Natural killer cell (primary cell): ENCODE measurements around the gene ACSS1. TPM values are rescaled to one million over a fixed set of nuclear protein-coding genes. Genes with fewer than 3 reads are reported as not detected.
A peak's percentile ranks its signal among the peaks of the same experiment; 100 is the strongest.

Experiments used
- ATAC-seq, 3 donors: fragments of 150-1000 bp in 2 of 3; fragments of 200-7000 bp in 1 of 3; cut with Tn5 transposase; 1 replicate in 1 of 3; 2 replicates in 2 of 3; pipeline ENCODE4 v1.10.0; 2021; ENCODE audit warnings: mild to moderate bottlenecking in 2 of 3, moderate library complexity in 2 of 3
- DNase-seq, 2 donors: peaks; one replicate each; pipeline versions ENCODE4 v3.0.0 to v3.0.0-alpha.2; 2013 to 2021; ENCODE audit warnings: mixed read lengths in 1 of 2
- H3K27ac ChIP-seq: one replicate; pipeline ENCODE4 v1.5.1; 2013; ENCODE audit warnings: mild to moderate bottlenecking, low read length
- H3K27me3 ChIP-seq: one replicate; pipeline ENCODE4 v1.6.1; 2013; ENCODE audit warnings: low read length; ENCODE audit not compliant: control insufficient read depth, insufficient read depth
- H3K36me3 ChIP-seq: one replicate; pipeline ENCODE4 v1.6.1; 2013; ENCODE audit warnings: low read length; ENCODE audit not compliant: control insufficient read depth, insufficient read depth
- H3K4me1 ChIP-seq: one replicate; pipeline ENCODE4 v1.6.1; 2013; ENCODE audit warnings: low read length; ENCODE audit not compliant: control insufficient read depth, insufficient read depth
- H3K4me3 ChIP-seq: one replicate; pipeline ENCODE4 v1.5.1; 2013; ENCODE audit warnings: low read length
- H3K9me3 ChIP-seq: one replicate; pipeline ENCODE4 v1.6.1; 2013; ENCODE audit warnings: low read length; ENCODE audit not compliant: control insufficient read depth, insufficient read depth
- H3K27ac Mint-ChIP-seq, 2 donors: one replicate each; pipeline ENCODE4 v1.8.0; 2022; ENCODE audit warnings: mild to moderate bottlenecking in 2 of 2, mixed read lengths in 2 of 2, moderate library complexity in 1 of 2
- H3K27me3 Mint-ChIP-seq, 2 donors: one replicate each; pipeline ENCODE4 v1.8.0; 2022; ENCODE audit warnings: low read depth in 2 of 2, mixed read lengths in 2 of 2
- H3K36me3 Mint-ChIP-seq: one replicate; pipeline ENCODE4 v1.8.0; 2022; ENCODE audit warnings: mixed read lengths
- H3K4me1 Mint-ChIP-seq, 2 donors: one replicate each; pipeline ENCODE4 v1.8.0; 2022; ENCODE audit warnings: mixed read lengths in 2 of 2
- H3K4me3 Mint-ChIP-seq: one replicate; pipeline ENCODE4 v1.8.0; 2022; ENCODE audit warnings: mild to moderate bottlenecking, moderate library complexity, mixed read lengths
- H3K9me3 Mint-ChIP-seq, 2 donors: one replicate each; pipeline ENCODE4 v1.8.0; 2022; ENCODE audit warnings: mixed read lengths in 2 of 2
- WGBS: methylation state at CpG from one replicate; pipeline ENCODE4 v1.1.7; 2013; ENCODE audit warnings: missing lambda C conversion rate; ENCODE audit not compliant: insufficient coverage; 5-methylcytosine and 5-hydroxymethylcytosine counted together
- intact Hi-C: fragments of 100-400 bp; cut with micrococcal nuclease; formaldehyde crosslinking; loops from one replicate; pipeline ENCODE4 v1.14.2; 2022
- total RNA-seq, 4 donors: library from RNA; stranded (reverse); fragments of 120-200 nt in 1 of 4; gene quantifications; one replicate each; pipeline versions ENCODE4 v1.2.3 to v1.2.4, GENCODE V29; 2013 to 2022
- TF ChIP-seq, protein P1 (sequence below): fragments of 200-600 bp; IDR thresholded peaks from one replicate; pipeline ENCODE4 v1.8.0; 2022; ENCODE audit warnings: antibody characterized with exemption

The ACSS1 gene
- total RNA-seq, 3 donors from 2014 or later (not counting 1 experiment from before 2014, with no cell fraction given) = 46.3 to 67.4 (median 57.4) TPM

- H3K27me3 Mint-ChIP-seq = peaks cover 43 to 56% of the 10 kb centered on the region in 2 donors
- no peaks in the 10 kb centered on the region for H3K4me1 Mint-ChIP-seq
- Histone ChIP-seq H3K4me1 (no peaks in the 10 kb centered on the region), H3K4me3 (no peak overlapping the region), H3K9me3 (no peaks in the 10 kb centered on the region), H3K27me3 (peaks cover 17% of the 10 kb centered on the region), H3K36me3 (no peaks in the 10 kb centered on the region), H3K27ac (no peak overlapping the region)
- intact Hi-C loops = no loop called here
- TF ChIP-seq, protein P1, sequence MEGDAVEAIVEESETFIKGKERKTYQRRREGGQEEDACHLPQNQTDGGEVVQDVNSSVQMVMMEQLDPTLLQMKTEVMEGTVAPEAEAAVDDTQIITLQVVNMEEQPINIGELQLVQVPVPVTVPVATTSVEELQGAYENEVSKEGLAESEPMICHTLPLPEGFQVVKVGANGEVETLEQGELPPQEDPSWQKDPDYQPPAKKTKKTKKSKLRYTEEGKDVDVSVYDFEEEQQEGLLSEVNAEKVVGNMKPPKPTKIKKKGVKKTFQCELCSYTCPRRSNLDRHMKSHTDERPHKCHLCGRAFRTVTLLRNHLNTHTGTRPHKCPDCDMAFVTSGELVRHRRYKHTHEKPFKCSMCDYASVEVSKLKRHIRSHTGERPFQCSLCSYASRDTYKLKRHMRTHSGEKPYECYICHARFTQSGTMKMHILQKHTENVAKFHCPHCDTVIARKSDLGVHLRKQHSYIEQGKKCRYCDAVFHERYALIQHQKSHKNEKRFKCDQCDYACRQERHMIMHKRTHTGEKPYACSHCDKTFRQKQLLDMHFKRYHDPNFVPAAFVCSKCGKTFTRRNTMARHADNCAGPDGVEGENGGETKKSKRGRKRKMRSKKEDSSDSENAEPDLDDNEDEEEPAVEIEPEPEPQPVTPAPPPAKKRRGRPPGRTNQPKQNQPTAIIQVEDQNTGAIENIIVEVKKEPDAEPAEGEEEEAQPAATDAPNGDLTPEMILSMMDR = no peak
- no peak for DNase-seq
- no peak for ATAC-seq
- no peaks in the 10 kb centered on the region for H3K36me3 Mint-ChIP-seq
- H3K9me3 Mint-ChIP-seq = no peaks in the 10 kb centered on the region
- H3K4me3 Mint-ChIP-seq = no peak overlapping the region
- 78% methylated on average over 9 of the region's 9 CpGs for WGBS
- H3K27ac Mint-ChIP-seq = no peak overlapping the region
Measured at GRCh38 chr20:25073544-25073943, 15.6 kb upstream of the ACSS1 start.

DNA sequence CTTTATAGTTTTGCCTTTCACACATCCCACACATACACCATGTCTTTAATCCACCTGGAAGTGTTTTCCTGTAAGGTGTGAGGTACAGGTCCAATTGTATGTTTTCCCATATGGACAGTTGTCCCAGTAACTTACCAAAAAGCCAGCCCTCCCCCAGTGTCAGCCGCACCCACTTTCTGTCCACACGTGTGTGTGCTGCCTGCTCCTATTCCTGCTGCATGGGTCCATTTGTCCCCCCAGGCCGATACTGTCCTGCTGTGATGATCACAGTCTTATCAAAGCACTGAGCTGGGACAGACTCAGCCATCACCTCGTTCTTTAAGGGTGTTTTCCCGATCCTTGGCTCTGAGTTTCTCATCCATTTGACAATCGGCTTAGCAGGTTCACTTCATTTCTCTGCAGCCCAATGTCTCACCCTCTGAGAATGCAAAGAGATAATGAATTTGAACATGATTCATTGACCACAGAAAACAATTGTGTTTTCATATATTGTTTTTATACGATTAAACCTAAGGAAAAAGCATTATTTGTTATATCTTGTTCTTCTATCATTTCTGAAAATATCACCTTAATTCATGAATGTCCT lies 14.4 kb upstream of the ACSS1 start:
- Histone ChIP-seq H3K36me3 (no peaks in the 10 kb centered on the region), H3K9me3 (no peaks in the 10 kb centered on the region), H3K4me1 (no peaks in the 10 kb centered on the region), H3K4me3 (no peak overlapping the region), H3K27me3 (peaks cover 7% of the 10 kb centered on the region), H3K27ac (no peak overlapping the region)
- H3K9me3 Mint-ChIP-seq = no peaks in the 10 kb centered on the region
- 63% methylated on average over 6 of the region's 7 CpGs for WGBS
- DNase-seq = no peak
- intact Hi-C loops = no loop called here
- no peaks in the 10 kb centered on the region for H3K36me3 Mint-ChIP-seq
- no peak overlapping the region for H3K4me3 Mint-ChIP-seq
- TF ChIP-seq, protein P1 = no peak
- peaks cover 31 to 50% of the 10 kb centered on the region in 2 donors for H3K27me3 Mint-ChIP-seq
- no peaks in the 10 kb centered on the region for H3K4me1 Mint-ChIP-seq
- H3K27ac Mint-ChIP-seq = no peak overlapping the region
- no peak for ATAC-seq

DNA sequence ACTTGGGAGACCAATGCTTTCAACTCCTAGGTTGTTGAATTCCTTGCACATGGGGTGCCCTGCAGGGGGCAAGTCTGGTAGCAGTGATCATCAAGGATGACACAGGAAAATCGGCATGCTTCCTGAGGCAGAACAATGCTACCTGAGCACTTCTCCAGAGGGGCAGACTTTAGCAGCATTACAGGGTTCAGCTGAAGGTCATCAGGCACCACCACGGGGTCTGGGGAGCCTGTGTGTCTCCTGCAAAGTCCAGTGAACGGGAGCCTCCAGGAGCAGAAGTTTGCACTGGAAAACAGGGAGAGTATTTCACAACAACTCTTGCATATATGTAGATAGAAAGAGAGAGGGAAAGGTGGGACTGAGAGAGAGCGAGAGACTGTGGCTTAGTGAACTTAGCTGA lies 13.8 kb upstream of the ACSS1 start:
- no peaks in the 10 kb centered on the region for H3K4me1 Mint-ChIP-seq
- peak in 1 of 2 donors; percentile 7 for DNase-seq
- intact Hi-C loops = no loop called here

More for the DNA sequence above, 13.8 kb upstream of the ACSS1 start:
- no peak overlapping the region for H3K4me3 ChIP-seq
- TF ChIP-seq, protein P1 = no peak
- Mint-ChIP-seq H3K4me3 (no peak overlapping the region), H3K27ac (no peak overlapping the region), H3K27me3 (peaks cover 25 to 46% of the 10 kb centered on the region in 2 donors), H3K9me3 (no peaks in the 10 kb centered on the region), H3K36me3 (no peaks in the 10 kb centered on the region)
- peaks cover 2% of the 10 kb centered on the region for H3K27me3 ChIP-seq
- 42% methylated on average over 4 of the region's 4 CpGs for WGBS
- H3K36me3 ChIP-seq = no peaks in the 10 kb centered on the region
- no peak overlapping the region for H3K27ac ChIP-seq
- no peaks in the 10 kb centered on the region for H3K4me1 ChIP-seq
- no peak for ATAC-seq
- no peaks in the 10 kb centered on the region for H3K9me3 ChIP-seq
